HepG2 (cell line): Measurements from ENCODE around the gene PLVAP. TPM values are rescaled to one million over a fixed set of nuclear protein-coding genes. Genes with fewer than 3 reads are reported as not detected.

Source experiments
- ATAC-seq: fragments of 200-7000 bp; cut with Tn5 transposase; 3 replicates; pipeline ENCODE4 v1.9.1; 2020; ENCODE audit warnings: mild to moderate bottlenecking, moderate library complexity
- BruUV-seq: library from RNA; stranded (reverse); fragments of 400-500 nt; replicated peaks from 2 replicates; lab custom pipeline; 2021; lab: Mats Ljungman, UMichigan
- CTCF ChIA-PET: fragments of 300-600 bp; formaldehyde crosslinking; extraction: SDS; loops from one replicate; lab custom pipeline; 2021; ENCODE audit warnings: low total read pairs, inconsistent platforms, low intra/inter-chr PET ratio; lab: Yijun Ruan, JAX
- POLR2A ChIA-PET: fragments of 350-600 bp; sonication (Branson Sonifier 250); formaldehyde crosslinking; loops from one replicate; lab custom pipeline; 2020; ENCODE audit warnings: antibody characterized with exemption, inconsistent platforms; lab: Yijun Ruan, JAX
- DNase-seq: peaks from one replicate; pipeline ENCODE4 v3.0.0-alpha.2; 2015; ENCODE audit warnings: low spot score
- FAIRE-seq: peaks from 3 replicates; lab custom pipeline; 2011; peaks lifted over from hg19 to GRCh38; lab: Jason Lieb, UNC
- H2AFZ ChIP-seq: one replicate; pipeline ENCODE4 v1.6.1; 2011; ENCODE audit warnings: low read length, inconsistent platforms
- H3K27ac ChIP-seq: fragments of 300-600 bp; 3 replicates; pipeline ENCODE4 v1.8.0; 2011; ENCODE audit warnings: mixed run types, mild to moderate bottlenecking, mixed read lengths, low read length, inconsistent platforms; ENCODE audit not compliant: insufficient read depth; ENCODE audit errors: extremely low read length
- H3K27me3 ChIP-seq, 2 experiments: fragments of 200-600 bp in 1 of 2; 2 replicates in 1 of 2; 3 replicates in 1 of 2; pipeline versions ENCODE4 v1.6.0 to v1.8.0; 2011; ENCODE audit warnings: low read length in 2 of 2, mild to moderate bottlenecking in 2 of 2, moderate library complexity in 2 of 2, inconsistent platforms in 1 of 2; ENCODE audit not compliant: insufficient read depth in 2 of 2, control insufficient read depth in 1 of 2
- H3K36me3 ChIP-seq, 2 experiments: fragments of 200-600 bp in 1 of 2; replicated peaks in 1 of 2; 2 replicates in 1 of 2; 3 replicates in 1 of 2; pipeline versions ENCODE4 v1.5.1 to v1.8.0; 2011; ENCODE audit warnings: low read length in 2 of 2, inconsistent platforms in 1 of 2; ENCODE audit not compliant: insufficient read depth in 2 of 2, control insufficient read depth in 1 of 2
- H3K4me1 ChIP-seq: 2 replicates; pipeline ENCODE4 v1.5.1; 2012; ENCODE audit warnings: low read length, inconsistent platforms; ENCODE audit not compliant: insufficient read depth
- H3K4me2 ChIP-seq: 2 replicates; pipeline ENCODE4 v1.6.0; 2011; ENCODE audit warnings: low read depth, low read length, inconsistent platforms
- H3K4me3 ChIP-seq, 3 experiments: fragments of 200-600 bp in 1 of 3; sonication (generic), shearing (Covaris generic) in 1 of 3; replicated peaks in 1 of 3; 2 replicates each; pipeline ENCODE4 v1.5.1; 2011 to 2016; ENCODE audit warnings: low read length in 3 of 3, inconsistent platforms in 2 of 3, low read depth in 2 of 3, mild to moderate bottlenecking in 2 of 3, control low read depth in 1 of 3, mixed read lengths in 1 of 3; ENCODE audit not compliant: insufficient read depth in 1 of 3
- H3K79me2 ChIP-seq: one replicate; pipeline ENCODE4 v1.6.1; 2011; ENCODE audit warnings: low read length, inconsistent platforms; ENCODE audit not compliant: insufficient read depth
- H3K9ac ChIP-seq: 2 replicates; pipeline ENCODE4 v1.6.0; 2011; ENCODE audit warnings: mild to moderate bottlenecking, low read depth, low read length, inconsistent platforms; ENCODE audit not compliant: insufficient read depth
- H3K9me3 ChIP-seq: 2 replicates; pipeline ENCODE4 v1.5.1; 2012; ENCODE audit warnings: mild to moderate bottlenecking, low read length
- H4K20me1 ChIP-seq: 2 replicates; pipeline ENCODE4 v1.6.0; 2011; ENCODE audit warnings: inconsistent platforms, mild to moderate bottlenecking, low read length, moderate library complexity; ENCODE audit not compliant: insufficient read depth
- DRAP1 ChIP-seq: IDR thresholded peaks from 2 replicates; pipeline ENCODE4 v1.6.1; 2016; ENCODE audit warnings: missing genetic modification reagents, missing compliant biosample characterization
- FOXA1 ChIP-seq, 2 experiments: fragments of 450-650 bp in 1 of 2; sonication (generic) in 1 of 2; formaldehyde crosslinking in 1 of 2; IDR thresholded peaks; 2 replicates each; pipeline versions ENCODE4 v1.4.0 to v1.6.1; 2016 to 2020; ENCODE audit warnings: missing genetic modification reagents in 1 of 2
- HNF1A ChIP-seq, 2 experiments: sonication (generic) in 1 of 2; formaldehyde crosslinking in 1 of 2; IDR thresholded peaks; 2 replicates each; pipeline versions ENCODE4 v1.4.0 to v1.6.1; 2016 to 2020; ENCODE audit warnings: borderline replicate concordance in 1 of 2, low read depth in 1 of 2, mild to moderate bottlenecking in 1 of 2, missing genetic modification reagents in 1 of 2
- RARA ChIP-seq: IDR thresholded peaks from 2 replicates; pipeline ENCODE4 v1.6.1; 2016; ENCODE audit warnings: missing genetic modification reagents, missing compliant biosample characterization
- RXRB ChIP-seq: IDR thresholded peaks from 2 replicates; pipeline ENCODE4 v1.6.1; 2016; ENCODE audit warnings: borderline replicate concordance, missing genetic modification reagents, missing compliant biosample characterization
- SAP130 ChIP-seq: IDR thresholded peaks from 2 replicates; pipeline ENCODE4 v1.6.1; 2016; ENCODE audit warnings: low read depth
- TEAD3 ChIP-seq: optimal IDR thresholded peaks from 2 replicates; pipeline ENCODE3; 2016; ENCODE audit warnings: borderline replicate concordance
- THAP9 ChIP-seq: sonication (generic); formaldehyde crosslinking; IDR thresholded peaks from 2 replicates; pipeline ENCODE4; 2020; ENCODE audit warnings: missing genetic modification reagents, mild to moderate bottlenecking, borderline replicate concordance
- ZBTB38 ChIP-seq: sonication (generic); formaldehyde crosslinking; IDR thresholded peaks from 2 replicates; pipeline ENCODE4 v1.5.1; 2020; ENCODE audit warnings: mild to moderate bottlenecking, missing genetic modification reagents
- ZNF143 ChIP-seq: sonication (generic); formaldehyde crosslinking; IDR thresholded peaks from 2 replicates; pipeline ENCODE4 v1.4.0; 2020; ENCODE audit warnings: missing genetic modification reagents
- ZNF501 ChIP-seq: sonication (generic); formaldehyde crosslinking; IDR thresholded peaks from 2 replicates; pipeline ENCODE4 v1.5.1; 2020; ENCODE audit warnings: mild to moderate bottlenecking, moderate library complexity, missing genetic modification reagents
- WGBS: methylation state at CpG from one replicate; pipeline ENCODE4 v1.1.6; 2017; ENCODE audit warnings: low lambda C conversion rate; 5-methylcytosine and 5-hydroxymethylcytosine counted together
- in situ Hi-C: cut with HindIII; loops from 2 replicates; pipeline ENCODE4 v1.10.0; 2017; ENCODE audit warnings: low pct_unique_long_range_greater_than_20kb; ENCODE audit not compliant: extremely low pct_ligation_motif_present
- intact Hi-C: fragments of 100-400 bp; cut with micrococcal nuclease; formaldehyde crosslinking; loops from one replicate; pipeline ENCODE4 v1.10.0; 2022; ENCODE audit not compliant: unreplicated experiment
- polyA plus RNA-seq, 8 experiments: library from polyadenylated mRNA; depleted of rRNA in 3 of 8; stranded (reverse) in 7 of 8; unstranded in 1 of 8; fragments of >200 nt; fragmentation: Illumina TruSeq in 4 of 8; extraction: Trizol in 4 of 8; gene quantifications; 2 replicates each; pipeline versions ENCODE4 v1.2.1 to v1.2.3, GENCODE V29; 2011 to 2016; ENCODE audit warnings: low read depth in 4 of 8, missing spikeins in 1 of 8, mixed read lengths in 1 of 8; ENCODE audit not compliant: insufficient read depth in 1 of 8
- total RNA-seq, 5 experiments: library from RNA; depleted of rRNA; stranded (reverse); fragments of >200 nt; fragmentation: Illumina TruSeq; extraction: Trizol; gene quantifications; 2 replicates each; pipeline ENCODE4 v1.2.3, GENCODE V29; 2016; ENCODE audit warnings: low read depth in 1 of 5
- TF ChIP-seq, protein P1 (sequence below): sonication (generic); formaldehyde crosslinking; conservative IDR thresholded peaks from 2 replicates; pipeline ENCODE4 v1.8.0; 2022; ENCODE audit warnings: low read depth, missing genetic modification reagents

The PLVAP gene
- total and polyA plus RNA-seq, 2 of the 13 experiments (the other 11 are each of a cell fraction or from before 2014, with no cell fraction given): 0.26 TPM; not detected in 1

DNA sequence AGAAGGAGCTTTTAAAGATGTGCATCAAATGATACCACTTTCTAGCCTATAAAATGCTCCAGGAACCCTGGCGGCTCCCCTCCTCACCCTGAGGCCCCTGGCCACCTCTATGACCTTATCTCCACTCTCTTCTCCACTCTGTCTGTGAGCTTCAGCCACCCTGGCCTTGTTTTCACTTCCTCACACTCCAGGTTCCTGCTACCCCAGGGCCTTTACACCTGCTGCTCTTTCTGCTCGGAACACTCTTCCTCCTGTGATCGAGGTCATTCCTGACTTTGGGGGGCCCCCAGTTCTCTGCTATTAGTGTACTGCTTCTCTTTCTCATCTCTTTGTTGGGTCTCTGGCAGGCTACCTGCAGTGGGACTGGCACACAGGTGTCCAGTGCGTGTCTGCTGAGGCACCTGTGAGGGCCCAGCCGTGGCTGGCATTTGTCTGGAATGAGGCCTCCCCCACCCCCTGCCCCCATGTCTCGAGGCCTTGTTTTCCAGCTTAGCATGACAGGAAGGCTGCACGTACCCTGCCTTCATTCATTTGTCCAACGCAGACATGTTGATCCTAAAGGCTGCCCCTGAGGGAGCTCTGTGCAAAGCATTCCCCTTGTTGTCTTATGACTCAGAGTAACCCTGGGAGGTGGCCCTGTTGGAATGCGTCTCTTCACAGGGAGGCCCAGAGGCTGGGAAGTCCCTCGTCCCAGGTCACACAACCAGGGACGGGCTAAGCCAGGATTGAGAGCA, 65.5 kb downstream of the PLVAP start:
- Histone ChIP-seq H3K4me2 (peak overlapping the region; percentile 65), H3K4me3 (peak overlapping the region in 1 of 3 experiments; percentile 49; a peak in 3 of 6 replicates), H3K27me3 (no peaks in the 10 kb centered on the region; a peak in 1 of 5 replicates), H3K79me2 (peaks cover 27% of the 10 kb centered on the region), H3K36me3 (peaks cover 12 to 20% of the 10 kb centered on the region in 2 experiments; a peak in 4 of 5 replicates), H3K4me1 (peaks cover 36% of the 10 kb centered on the region), H3K9ac (peak overlapping the region; percentile 46), H3K27ac (peak overlapping the region; percentile 55), H3K9me3 (no peaks in the 10 kb centered on the region), H2AFZ (no peak overlapping the region), H4K20me1 (peaks cover 7% of the 10 kb centered on the region)
- ChIA-PET POLR2A (interaction anchor here (1.0 to 1.6 kb wide), 4 partner anchors 11 to 108 kb away, joined by 3 to 4 read pairs (median 4); partner anchors contain the start of gene USE1), CTCF (no interaction called here)
- in situ Hi-C loops: no loop called here
- 60% methylated on average over 8 of the region's 11 CpGs for WGBS
- DNase-seq (peak; percentile 76), ATAC-seq (peak; percentile 44), FAIRE-seq (peak; percentile 21)
- intact Hi-C loops: no loop called here
- BruUV-seq: no TSS peak
- TF ChIP-seq RXRB (CRISPR knock-in tag) (0 out of 2 replicates have a peak, but pooled peaks have one; percentile 15), HNF1A (IDR thresholded peaks at IDR 0.05; ENCODE audit: low read depth) (no peak), HNF1A (CRISPR knock-in tag; IDR thresholded peaks at IDR 0.05; ENCODE audit: borderline replicate concordance) (no peak), FOXA1 (IDR thresholded peaks at IDR 0.05) (no peak), FOXA1 (CRISPR knock-in tag; IDR thresholded peaks at IDR 0.05) (0 out of 2 replicates have a peak, but pooled peaks have one; percentile 26), SAP130 (CRISPR knock-in tag) (peak; percentile 43; the same call in 1 of the 2 replicates), THAP9 (CRISPR knock-in tag) (no peak), ZNF501 (CRISPR knock-in tag) (0 out of 2 replicates have a peak, but pooled peaks have one; percentile 11), RARA (CRISPR knock-in tag) (peak; percentile 39; the same call in 1 of the 2 replicates), ZNF143 (CRISPR knock-in tag) (no peak), TEAD3 (CRISPR knock-in tag) (peak; percentile 84), DRAP1 (0 out of 2 replicates have a peak, but pooled peaks have one; percentile 19), ZBTB38 (CRISPR knock-in tag) (0 out of 2 replicates have a peak, but pooled peaks have one; percentile 6)
- TF ChIP-seq, protein P1, sequence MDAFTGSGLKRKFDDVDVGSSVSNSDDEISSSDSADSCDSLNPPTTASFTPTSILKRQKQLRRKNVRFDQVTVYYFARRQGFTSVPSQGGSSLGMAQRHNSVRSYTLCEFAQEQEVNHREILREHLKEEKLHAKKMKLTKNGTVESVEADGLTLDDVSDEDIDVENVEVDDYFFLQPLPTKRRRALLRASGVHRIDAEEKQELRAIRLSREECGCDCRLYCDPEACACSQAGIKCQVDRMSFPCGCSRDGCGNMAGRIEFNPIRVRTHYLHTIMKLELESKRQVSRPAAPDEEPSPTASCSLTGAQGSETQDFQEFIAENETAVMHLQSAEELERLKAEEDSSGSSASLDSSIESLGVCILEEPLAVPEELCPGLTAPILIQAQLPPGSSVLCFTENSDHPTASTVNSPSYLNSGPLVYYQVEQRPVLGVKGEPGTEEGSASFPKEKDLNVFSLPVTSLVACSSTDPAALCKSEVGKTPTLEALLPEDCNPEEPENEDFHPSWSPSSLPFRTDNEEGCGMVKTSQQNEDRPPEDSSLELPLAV (CRISPR knock-in tag): no peak
